GM19463 (cell line): ENCODE measurements around the gene KCNG2.

ENCODE experiments used
- ATAC-seq: cut with Tn5 transposase; IDR thresholded peaks from one replicate; pipeline ENCODE4 v1.9.1; 2021; ENCODE audit warnings: mild to moderate bottlenecking, moderate library complexity; ENCODE audit not compliant: unreplicated experiment

Gene KCNG2

GRCh38 chr18:79816981-79817606 is 19.4 kb downstream of the KCNG2 start:
- ATAC-seq: no peak

GRCh38 chr18:79817607-79817998 is 19.9 kb downstream of the KCNG2 start:
- no peak for ATAC-seq

GRCh38 chr18:79818036-79818435 is 20.3 kb downstream of the KCNG2 start:
- ATAC-seq: no peak

- ATAC-seq: no peak
Observed at GRCh38 chr18:79818631-79819030, 20.9 kb downstream of the KCNG2 start.

GRCh38 chr18:79819064-79819967 is 21.6 kb downstream of the KCNG2 start:
- no peak for ATAC-seq

GRCh38 chr18:79819968-79820351 is 22.2 kb downstream of the KCNG2 start:
- ATAC-seq: peak; percentile 98

- no peak for ATAC-seq
Observed at GRCh38 chr18:79823120-79823519, 25.4 kb downstream of the KCNG2 start.

GRCh38 chr18:79825913-79826312 is 28.2 kb downstream of the KCNG2 start:
- ATAC-seq: no peak

- ATAC-seq: no peak
Observed at GRCh38 chr18:79826966-79827365, 29.2 kb downstream of the KCNG2 start.

- ATAC-seq: no peak
Observed at GRCh38 chr18:79828258-79828657, 30.5 kb downstream of the KCNG2 start.

GRCh38 chr18:79829136-79829854 is 31.6 kb downstream of the KCNG2 start:
- no peak for ATAC-seq

GRCh38 chr18:79832169-79832568 is 34.4 kb downstream of the KCNG2 start:
- ATAC-seq: no peak

- ATAC-seq: no peak
Observed at GRCh38 chr18:79834834-79835233, 37.1 kb downstream of the KCNG2 start.

GRCh38 chr18:79841936-79842335 is 44.2 kb downstream of the KCNG2 start:
- no peak for ATAC-seq

- no peak for ATAC-seq
Observed at GRCh38 chr18:79844999-79845563, 47.3 kb downstream of the KCNG2 start.

- no peak for ATAC-seq
Observed at GRCh38 chr18:79846936-79847557, 49.3 kb downstream of the KCNG2 start.

- no peak for ATAC-seq
Observed at GRCh38 chr18:79847606-79848293, 50.0 kb downstream of the KCNG2 start.

- no peak for ATAC-seq
Observed at GRCh38 chr18:79848294-79848578, 50.5 kb downstream of the KCNG2 start.

GRCh38 chr18:79848579-79849327 is 51.0 kb downstream of the KCNG2 start:
- ATAC-seq: no peak
